Ascending aorta (tissue), 2 donors: ENCODE measurements around the gene LHPP. TPM values are rescaled to one million over a fixed set of nuclear protein-coding genes. Genes with fewer than 3 reads are reported as not detected.

ENCODE experiments used
- DNase-seq, 2 donors: peaks; one replicate each; pipeline ENCODE4 v3.0.0-alpha.2; 2019; ENCODE audit warnings: low spot score in 2 of 2
- H3K27ac ChIP-seq, 2 donors: fragments of 200-600 bp; sonication (generic); one replicate each; pipeline ENCODE4 v1.5.1; 2016 to 2017; ENCODE audit warnings: mild to moderate bottlenecking in 1 of 2
- H3K27me3 ChIP-seq: fragments of 200-600 bp; sonication (generic); one replicate; pipeline ENCODE4 v1.5.1; 2017
- H3K36me3 ChIP-seq, 2 donors: fragments of 200-600 bp; sonication (generic); one replicate each; pipeline ENCODE4 v1.5.1; 2016
- H3K4me1 ChIP-seq, 2 donors: fragments of 200-600 bp; sonication (generic); one replicate each; pipeline ENCODE4 v1.5.1; 2016 to 2017; ENCODE audit warnings: mild to moderate bottlenecking in 1 of 2
- H3K4me3 ChIP-seq, 2 donors: fragments of 200-600 bp; sonication (generic); one replicate each; pipeline ENCODE4 v1.5.1; 2016 to 2017; ENCODE audit warnings: mild to moderate bottlenecking in 1 of 2
- H3K9me3 ChIP-seq, 2 donors: fragments of 200-600 bp; sonication (generic); one replicate each; pipeline ENCODE4 v1.5.1; 2016
- CTCF ChIP-seq, 3 experiments: fragments of 200-600 bp in 2 of 3; fragments of 450-650 bp in 1 of 3; sonication (generic) in 2 of 3; IDR thresholded peaks; one replicate each; pipeline ENCODE4 v1.5.1; 2016 to 2019; ENCODE audit warnings: antibody characterized with exemption in 3 of 3, mild to moderate bottlenecking in 1 of 3, moderate library complexity in 1 of 3
- intact Hi-C: fragments of 100-400 bp; cut with DNase I; formaldehyde crosslinking; loops from one replicate; pipeline ENCODE4 v1.15.1; 2023
- total RNA-seq: library from RNA; depleted of rRNA; stranded (reverse); fragments of >200 nt; gene quantifications from one replicate; pipeline ENCODE4 v1.1.0, GENCODE V29; 2016

LHPP gene
- total RNA-seq, 1 donor from 2014 or later: 5.1 TPM

DNA sequence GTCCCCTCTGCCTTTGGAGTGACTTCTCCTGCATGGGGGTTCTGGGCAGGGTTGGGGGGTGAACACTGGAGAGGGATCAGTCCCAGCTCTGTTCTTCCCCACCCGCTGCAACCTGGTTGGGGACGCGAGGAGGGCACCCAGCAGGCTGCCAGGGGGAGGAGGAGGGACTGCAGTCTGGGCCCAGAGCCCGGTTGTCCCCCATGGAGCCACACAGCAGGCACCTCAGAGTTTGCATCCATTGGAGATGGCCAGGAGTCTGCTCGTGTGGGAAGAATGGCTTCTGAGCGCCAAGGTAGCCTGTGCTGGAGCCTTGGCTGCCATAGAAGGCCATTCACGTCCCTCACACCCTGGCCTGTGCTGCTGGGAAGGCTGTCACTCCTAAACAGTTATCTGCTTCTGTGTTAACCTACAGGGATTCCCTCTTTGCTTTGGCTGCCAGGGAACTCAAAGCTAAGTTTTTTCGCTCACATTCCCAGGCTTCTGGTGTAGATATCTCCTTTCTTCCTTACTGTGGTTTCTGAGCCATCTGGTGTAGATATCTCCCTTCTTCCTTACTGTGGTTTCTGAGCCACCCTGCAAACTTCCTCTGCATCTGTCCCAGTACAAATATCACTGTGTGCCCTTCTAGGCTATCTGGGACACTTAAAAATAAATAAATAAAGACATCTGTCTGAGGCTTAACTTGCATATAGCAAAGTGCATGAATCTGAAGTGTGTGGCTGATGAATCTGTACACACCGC, 133.7 kb downstream of the LHPP start:
- H3K27me3 ChIP-seq: no peaks in the 10 kb centered on the region
- H3K27ac ChIP-seq: no peak overlapping the region
- intact Hi-C loops: no loop called here
- H3K4me1 ChIP-seq: no peaks in the 10 kb centered on the region
- no peak for TF ChIP-seq CTCF (IDR thresholded peaks at IDR 0.05)
- no peaks in the 10 kb centered on the region for H3K36me3 ChIP-seq
- no peak for DNase-seq
- no peaks in the 10 kb centered on the region for H3K9me3 ChIP-seq
- H3K4me3 ChIP-seq: no peak overlapping the region

GRCh38 chr10:124596116-124596785, 134.6 kb downstream of the LHPP start:
- no peak overlapping the region for H3K27ac ChIP-seq
- no peak overlapping the region for H3K4me3 ChIP-seq
- no peak for TF ChIP-seq CTCF (IDR thresholded peaks at IDR 0.05)
- DNase-seq: no peak
- H3K27me3 ChIP-seq: no peaks in the 10 kb centered on the region
- H3K36me3 ChIP-seq: no peaks in the 10 kb centered on the region
- no peaks in the 10 kb centered on the region for H3K4me1 ChIP-seq
- intact Hi-C loops: no loop called here
- no peaks in the 10 kb centered on the region for H3K9me3 ChIP-seq

DNA sequence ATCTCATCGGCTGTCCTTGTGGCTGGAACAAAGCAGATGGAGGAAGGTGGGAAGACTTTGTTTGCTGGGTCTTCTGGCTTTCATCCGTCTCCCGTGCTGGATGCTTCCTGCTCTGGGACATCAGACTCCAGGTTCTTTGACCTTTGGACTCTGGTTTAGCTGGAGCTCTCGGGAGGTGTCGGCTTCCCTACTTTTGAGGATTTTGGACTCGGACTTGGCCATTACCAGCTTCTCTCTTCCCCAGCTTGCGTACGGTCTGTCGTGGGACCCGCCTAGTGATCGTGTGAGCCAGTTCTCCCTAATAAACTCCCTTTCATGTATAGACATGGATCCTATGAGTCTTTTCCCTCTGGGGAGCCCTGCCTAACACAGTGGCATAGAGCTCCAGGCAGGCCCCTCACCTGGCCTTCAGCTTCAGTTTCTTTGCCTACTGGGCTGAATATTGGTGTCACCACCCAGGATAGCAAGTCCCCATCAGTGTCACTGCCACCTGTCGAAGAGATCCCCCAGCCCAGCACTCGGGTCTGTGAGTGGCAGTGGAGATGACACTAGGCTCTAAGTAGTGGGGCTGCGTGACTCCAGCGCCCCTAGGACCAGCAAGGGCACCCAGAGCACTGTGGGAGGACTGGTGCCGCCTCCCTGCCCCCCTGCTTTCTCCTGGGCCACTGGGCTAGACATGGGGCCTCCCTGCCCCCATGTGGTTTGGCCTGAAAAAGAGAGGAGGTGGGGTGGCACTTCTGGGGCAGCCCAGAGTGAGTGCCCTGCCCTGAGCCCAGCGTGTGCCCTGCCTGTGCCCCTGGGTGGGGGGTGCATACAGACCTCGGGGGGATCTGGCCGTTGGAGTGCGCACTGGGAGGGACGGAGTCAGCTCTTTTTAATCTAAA, 135.6 kb downstream of the LHPP start:
- Histone ChIP-seq H3K27me3 (no peaks in the 10 kb centered on the region), H3K36me3 (no peaks in the 10 kb centered on the region), H3K4me3 (no peak overlapping the region), H3K9me3 (no peaks in the 10 kb centered on the region), H3K27ac (no peak overlapping the region), H3K4me1 (no peaks in the 10 kb centered on the region)
- TF ChIP-seq CTCF (IDR thresholded peaks at IDR 0.05): no peak
- intact Hi-C loops: no loop called here
- DNase-seq: no peak

GRCh38 chr10:124597846-124598165, 136.2 kb downstream of the LHPP start:
- no peaks in the 10 kb centered on the region for H3K9me3 ChIP-seq
- no peak for DNase-seq
- no peaks in the 10 kb centered on the region for H3K36me3 ChIP-seq
- H3K27ac ChIP-seq: no peak overlapping the region
- no peaks in the 10 kb centered on the region for H3K4me1 ChIP-seq
- H3K4me3 ChIP-seq: no peak overlapping the region
- H3K27me3 ChIP-seq: no peaks in the 10 kb centered on the region
- intact Hi-C loops: no loop called here
- TF ChIP-seq CTCF (IDR thresholded peaks at IDR 0.05): no peak

DNA sequence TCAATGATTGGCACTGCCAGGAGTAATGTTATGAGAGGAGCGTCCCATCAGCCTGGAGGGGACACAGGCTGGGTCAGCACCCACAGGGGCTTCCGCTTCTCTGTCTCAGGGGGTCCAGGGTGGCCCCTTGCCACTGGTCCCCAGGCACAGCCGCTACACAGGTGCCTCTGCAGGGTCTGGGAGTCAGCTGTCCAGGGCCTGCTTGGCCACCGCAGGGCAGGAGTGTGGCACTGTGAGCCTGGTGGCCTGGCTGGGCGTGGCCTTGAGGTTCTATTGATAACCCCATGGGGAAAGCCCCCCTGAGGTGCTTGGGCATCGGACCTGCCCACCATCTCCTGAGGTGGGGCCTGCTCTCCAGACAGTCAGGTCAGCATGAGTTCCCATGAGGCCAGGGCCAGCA, 136.6 kb downstream of the LHPP start:
- intact Hi-C loops: no loop called here
- H3K4me3 ChIP-seq: no peak overlapping the region
- DNase-seq: no peak
- H3K4me1 ChIP-seq: no peaks in the 10 kb centered on the region
- H3K36me3 ChIP-seq: no peaks in the 10 kb centered on the region
- no peak overlapping the region for H3K27ac ChIP-seq
- no peaks in the 10 kb centered on the region for H3K9me3 ChIP-seq
- no peaks in the 10 kb centered on the region for H3K27me3 ChIP-seq
- no peak for TF ChIP-seq CTCF (IDR thresholded peaks at IDR 0.05)
